ENCODE results near the gene OLFM4. TPM values are rescaled to one million over a fixed set of nuclear protein-coding genes. Genes with fewer than 3 reads are reported as not detected.

The OLFM4 gene
- total and polyA plus RNA-seq, 2 donors (not counting 3 experiments of a cell fraction or from before 2014, with no cell fraction given): not detected

DNA sequence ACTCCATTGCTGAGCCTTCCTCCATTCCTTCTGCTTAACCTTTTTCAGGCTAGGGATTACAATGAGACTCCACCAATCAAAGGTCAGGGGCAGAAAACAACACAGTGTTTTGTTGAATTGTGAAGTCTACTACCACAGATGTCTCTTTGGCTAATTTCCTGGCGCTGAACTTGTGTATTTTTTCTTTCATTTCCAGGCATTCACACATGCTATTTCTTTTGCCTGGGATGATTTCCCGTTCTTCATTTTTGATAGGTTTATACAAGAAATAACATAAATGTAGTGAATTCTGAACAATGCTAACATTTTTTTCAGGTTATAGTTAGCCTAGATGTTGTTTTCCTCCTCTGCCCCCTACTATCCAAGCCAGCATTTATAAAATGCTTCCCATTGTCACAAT is 64.3 kb downstream of the OLFM4 start:
- TF ChIP-seq GATA2 (IDR thresholded peaks at IDR 0.05; ENCODE audit: insufficient read depth, insufficient read length, low read depth, low read length) (no peak), JUN (IDR thresholded peaks at IDR 0.05; ENCODE audit: borderline replicate concordance, insufficient read depth, insufficient read length, low read depth) (no peak), MYC (IDR thresholded peaks at IDR 0.05; ENCODE audit: low read depth, low read length) (no peak), FOS (IDR thresholded peaks at IDR 0.05; ENCODE audit: borderline replicate concordance, insufficient read depth, low read length) (no peak), MAX (IDR thresholded peaks at IDR 0.05; ENCODE audit: insufficient read depth, insufficient read length) (no peak), EZH2 (IDR thresholded peaks at IDR 0.05; ENCODE audit: borderline replicate concordance, low read depth, low read length, severe bottlenecking) (no peak), POLR2AphosphoS5 (IDR thresholded peaks at IDR 0.05; ENCODE audit: insufficient read depth, low read depth, low read length) (no peak), POLR2A (IDR thresholded peaks at IDR 0.05; ENCODE audit: low read depth, low read length) (no peak)
- TF ChIP-seq, protein P1, sequence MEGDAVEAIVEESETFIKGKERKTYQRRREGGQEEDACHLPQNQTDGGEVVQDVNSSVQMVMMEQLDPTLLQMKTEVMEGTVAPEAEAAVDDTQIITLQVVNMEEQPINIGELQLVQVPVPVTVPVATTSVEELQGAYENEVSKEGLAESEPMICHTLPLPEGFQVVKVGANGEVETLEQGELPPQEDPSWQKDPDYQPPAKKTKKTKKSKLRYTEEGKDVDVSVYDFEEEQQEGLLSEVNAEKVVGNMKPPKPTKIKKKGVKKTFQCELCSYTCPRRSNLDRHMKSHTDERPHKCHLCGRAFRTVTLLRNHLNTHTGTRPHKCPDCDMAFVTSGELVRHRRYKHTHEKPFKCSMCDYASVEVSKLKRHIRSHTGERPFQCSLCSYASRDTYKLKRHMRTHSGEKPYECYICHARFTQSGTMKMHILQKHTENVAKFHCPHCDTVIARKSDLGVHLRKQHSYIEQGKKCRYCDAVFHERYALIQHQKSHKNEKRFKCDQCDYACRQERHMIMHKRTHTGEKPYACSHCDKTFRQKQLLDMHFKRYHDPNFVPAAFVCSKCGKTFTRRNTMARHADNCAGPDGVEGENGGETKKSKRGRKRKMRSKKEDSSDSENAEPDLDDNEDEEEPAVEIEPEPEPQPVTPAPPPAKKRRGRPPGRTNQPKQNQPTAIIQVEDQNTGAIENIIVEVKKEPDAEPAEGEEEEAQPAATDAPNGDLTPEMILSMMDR (IDR thresholded peaks at IDR 0.05; ENCODE audit: extremely low read depth in 1 of 2, insufficient read depth in 1 of 2, low read depth in 1 of 2, low read length in 2 of 2): no peak
- DNase-seq (ENCODE audit: low read depth, low spot score) (no peak), FAIRE-seq (no peak)
- no peaks in the 10 kb centered on the region for H3K36me3 ChIP-seq (ENCODE audit: control insufficient read depth in 2 of 2, extremely low read depth in 1 of 2, insufficient read depth in 2 of 2, low read length in 2 of 2)
- H3K9ac ChIP-seq (replicated peaks; ENCODE audit: extremely low read depth, insufficient read depth, low read length): no peak overlapping the region
- no peak overlapping the region for H2AFZ ChIP-seq (ENCODE audit: low read depth, low read length)
- ChIA-PET CTCF (no interaction called here), POLR2A (no interaction called here)
- no peak overlapping the region for H3K4me2 ChIP-seq (ENCODE audit: insufficient read depth, low read length)
- H3K27ac ChIP-seq (ENCODE audit: insufficient read depth, low read depth, low read length): no peak overlapping the region
- no TSS peak for BruUV-seq (replicated peaks)
- H3K27me3 ChIP-seq (ENCODE audit: control insufficient read depth in 2 of 2, insufficient read depth in 2 of 2, low read length in 2 of 2): no peaks in the 10 kb centered on the region
- H3K79me2 ChIP-seq (ENCODE audit: control insufficient read depth, insufficient read depth, low read length): no peaks in the 10 kb centered on the region
- no peaks in the 10 kb centered on the region for H4K20me1 ChIP-seq (replicated peaks; ENCODE audit: control insufficient read depth, extremely low read depth, insufficient read depth, low read length)
- H3K4me1 ChIP-seq (ENCODE audit: control insufficient read depth, extremely low read depth, insufficient read depth, low read length): no peaks in the 10 kb centered on the region
- intact Hi-C loops (cut with micrococcal nuclease) (no loop called here), dilution Hi-C loops (cut with MboI; ENCODE audit: extremely low pct_ligation_motif_present, low sequenced_read_pairs) (no loop called here)
- H3K9me1 ChIP-seq (replicated peaks; ENCODE audit: control insufficient read depth, extremely low read depth, insufficient read depth, low read length): no peaks in the 10 kb centered on the region
- H3K4me3 ChIP-seq (replicated peaks in 1 of 3; ENCODE audit: insufficient read depth in 1 of 3, low read depth in 1 of 3, low read length in 3 of 3): no peak overlapping the region
- H3K9me3 ChIP-seq (replicated peaks; ENCODE audit: control insufficient read depth, insufficient read depth, low read length): no peaks in the 10 kb centered on the region

Data from endothelial cell of umbilical vein (primary cell).